ENCODE data around the gene MINDY1. TPM values are rescaled to one million over a fixed set of nuclear protein-coding genes. Genes with fewer than 3 reads are reported as not detected.

Gene MINDY1
- total and polyA plus RNA-seq, 2 donors (not counting 3 experiments of a cell fraction or from before 2014, with no cell fraction given) = 12.0 to 15.4 TPM

DNA sequence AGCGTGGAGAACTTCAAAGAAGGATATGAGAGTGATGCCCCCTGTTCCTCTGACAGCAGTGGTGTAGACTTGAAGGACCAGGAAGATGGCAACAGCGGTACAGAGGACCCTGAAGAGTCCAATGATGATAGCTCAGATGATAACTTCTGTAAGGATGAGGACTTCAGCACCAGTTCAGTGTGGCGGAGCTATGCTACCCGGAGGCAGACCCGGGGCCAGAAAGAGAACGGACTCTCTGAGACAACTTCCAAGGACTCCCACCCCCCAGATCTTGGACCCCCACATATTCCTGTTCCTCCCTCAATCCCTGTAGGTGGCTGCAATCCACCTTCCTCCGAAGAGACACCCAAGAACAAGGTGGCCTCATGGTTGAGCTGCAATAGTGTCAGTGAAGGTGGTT lies 46.1 kb downstream of the MINDY1 start:
- H3K27ac ChIP-seq (ENCODE audit: insufficient read depth, low read depth, low read length) = no peak overlapping the region
- H4K20me1 ChIP-seq (replicated peaks; ENCODE audit: control insufficient read depth, extremely low read depth, insufficient read depth, low read length) = no peaks in the 10 kb centered on the region
- dilution Hi-C loops (cut with MboI; ENCODE audit: extremely low pct_ligation_motif_present, low sequenced_read_pairs) = no loop called here
- H3K9me3 ChIP-seq (replicated peaks; ENCODE audit: control insufficient read depth, insufficient read depth, low read length) = no peaks in the 10 kb centered on the region
- no peak overlapping the region for H3K4me3 ChIP-seq (replicated peaks in 1 of 3; ENCODE audit: insufficient read depth in 1 of 3, low read depth in 1 of 3, low read length in 3 of 3)
- H3K9ac ChIP-seq (replicated peaks; ENCODE audit: extremely low read depth, insufficient read depth, low read length) = no peak overlapping the region
- DNase-seq (ENCODE audit: low read depth, low spot score) (no peak), FAIRE-seq (no peak)
- peaks cover 3% of the 10 kb centered on the region for H3K4me1 ChIP-seq (ENCODE audit: control insufficient read depth, extremely low read depth, insufficient read depth, low read length)
- H3K4me2 ChIP-seq (ENCODE audit: insufficient read depth, low read length) = no peak overlapping the region
- intact Hi-C loops (cut with micrococcal nuclease) = no loop called here
- BruUV-seq (replicated peaks) = no TSS peak
- H3K9me1 ChIP-seq (replicated peaks; ENCODE audit: control insufficient read depth, extremely low read depth, insufficient read depth, low read length) = no peaks in the 10 kb centered on the region
- H2AFZ ChIP-seq (ENCODE audit: low read depth, low read length) = no peak overlapping the region
- POLR2A ChIA-PET = no interaction called here
- H3K27me3 ChIP-seq (ENCODE audit: control insufficient read depth in 2 of 2, insufficient read depth in 2 of 2, low read length in 2 of 2) = no peaks in the 10 kb centered on the region
- H3K79me2 ChIP-seq (ENCODE audit: control insufficient read depth, insufficient read depth, low read length) = no peaks in the 10 kb centered on the region
- CTCF ChIA-PET = interaction anchor here (1.0 to 1.2 kb wide), 2 partner anchors 35 to 46 kb away, joined by 3 to 5 read pairs; partner anchors contain the start of gene MINDY1
- TF ChIP-seq POLR2A (IDR thresholded peaks at IDR 0.05; ENCODE audit: low read depth, low read length) (no peak), FOS (IDR thresholded peaks at IDR 0.05; ENCODE audit: borderline replicate concordance, insufficient read depth, low read length) (no peak), EZH2 (IDR thresholded peaks at IDR 0.05; ENCODE audit: borderline replicate concordance, low read depth, low read length, severe bottlenecking) (no peak), GATA2 (IDR thresholded peaks at IDR 0.05; ENCODE audit: insufficient read depth, insufficient read length, low read depth, low read length) (no peak), POLR2AphosphoS5 (IDR thresholded peaks at IDR 0.05; ENCODE audit: insufficient read depth, low read depth, low read length) (no peak), JUN (IDR thresholded peaks at IDR 0.05; ENCODE audit: borderline replicate concordance, insufficient read depth, insufficient read length, low read depth) (no peak)
- TF ChIP-seq, protein P1, sequence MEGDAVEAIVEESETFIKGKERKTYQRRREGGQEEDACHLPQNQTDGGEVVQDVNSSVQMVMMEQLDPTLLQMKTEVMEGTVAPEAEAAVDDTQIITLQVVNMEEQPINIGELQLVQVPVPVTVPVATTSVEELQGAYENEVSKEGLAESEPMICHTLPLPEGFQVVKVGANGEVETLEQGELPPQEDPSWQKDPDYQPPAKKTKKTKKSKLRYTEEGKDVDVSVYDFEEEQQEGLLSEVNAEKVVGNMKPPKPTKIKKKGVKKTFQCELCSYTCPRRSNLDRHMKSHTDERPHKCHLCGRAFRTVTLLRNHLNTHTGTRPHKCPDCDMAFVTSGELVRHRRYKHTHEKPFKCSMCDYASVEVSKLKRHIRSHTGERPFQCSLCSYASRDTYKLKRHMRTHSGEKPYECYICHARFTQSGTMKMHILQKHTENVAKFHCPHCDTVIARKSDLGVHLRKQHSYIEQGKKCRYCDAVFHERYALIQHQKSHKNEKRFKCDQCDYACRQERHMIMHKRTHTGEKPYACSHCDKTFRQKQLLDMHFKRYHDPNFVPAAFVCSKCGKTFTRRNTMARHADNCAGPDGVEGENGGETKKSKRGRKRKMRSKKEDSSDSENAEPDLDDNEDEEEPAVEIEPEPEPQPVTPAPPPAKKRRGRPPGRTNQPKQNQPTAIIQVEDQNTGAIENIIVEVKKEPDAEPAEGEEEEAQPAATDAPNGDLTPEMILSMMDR (IDR thresholded peaks at IDR 0.05; ENCODE audit: extremely low read depth in 1 of 2, insufficient read depth in 1 of 2, low read depth in 1 of 2, low read length in 2 of 2) = no peak
- TF ChIP-seq, protein P2, sequence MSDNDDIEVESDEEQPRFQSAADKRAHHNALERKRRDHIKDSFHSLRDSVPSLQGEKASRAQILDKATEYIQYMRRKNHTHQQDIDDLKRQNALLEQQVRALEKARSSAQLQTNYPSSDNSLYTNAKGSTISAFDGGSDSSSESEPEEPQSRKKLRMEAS (IDR thresholded peaks at IDR 0.05; ENCODE audit: insufficient read depth, insufficient read length) = no peak
- H3K36me3 ChIP-seq (ENCODE audit: control insufficient read depth in 2 of 2, extremely low read depth in 1 of 2, insufficient read depth in 2 of 2, low read length in 2 of 2) = peaks cover 7 to 23% of the 10 kb centered on the region in 2 experiments

All from endothelial cell of umbilical vein (primary cell).